ENCODE measurements around the gene SMAP1.

- no peak for TF ChIP-seq CTCF (IDR thresholded peaks at IDR 0.05 in 8 of 11, conservative IDR thresholded peaks at IDR 0.05 in 3 of 11)
- TF ChIP-seq POLR2AphosphoS5 (IDR thresholded peaks at IDR 0.05) = no peak
- TF ChIP-seq POLR2A (IDR thresholded peaks at IDR 0.05) = no peak
Observed at GRCh38 chr6:70813885-70814284, 146.2 kb downstream of the SMAP1 start.

Measured in spleen (tissue), 7 donors.